Breast epithelium (tissue), 3 donors: ENCODE results near the gene MYEF2.

Source experiments
- POLR2A ChIP-seq: fragments of 450-650 bp; IDR thresholded peaks from one replicate; pipeline ENCODE4 v1.6.1; 2016; ENCODE audit warnings: antibody characterized with exemption, mild to moderate bottlenecking, moderate library complexity
- POLR2AphosphoS5 ChIP-seq, 3 donors: sonication (generic); formaldehyde crosslinking; IDR thresholded peaks; one replicate each; pipeline ENCODE4 v1.6.1; 2017; ENCODE audit warnings: antibody characterized with exemption in 3 of 3
- TF ChIP-seq, protein P1 (sequence below), 3 donors: fragments of 450-650 bp; IDR thresholded peaks; one replicate each; pipeline ENCODE4 v1.5.1; 2016 to 2017; ENCODE audit warnings: antibody characterized with exemption in 3 of 3, mild to moderate bottlenecking in 3 of 3, moderate library complexity in 3 of 3

DNA sequence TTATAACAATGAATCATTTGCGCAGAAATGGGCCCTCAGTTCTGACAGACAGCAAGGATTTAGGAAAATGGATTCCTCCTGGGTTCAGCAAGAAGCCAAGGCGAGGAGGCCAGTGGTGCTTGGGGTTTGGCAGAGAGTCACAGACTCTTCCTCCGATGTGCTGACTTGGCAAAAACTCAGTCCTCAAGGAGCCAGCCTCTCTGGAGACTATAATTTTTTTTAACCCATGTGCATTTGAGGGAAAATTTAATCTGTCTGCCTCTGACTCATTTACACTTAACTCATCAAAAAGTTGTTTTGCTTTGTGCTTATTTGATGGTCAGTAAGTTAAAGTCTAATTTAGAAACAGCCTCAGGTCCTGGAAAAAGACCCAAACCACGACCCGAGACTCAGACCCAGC, 91.5 kb downstream of the MYEF2 start:
- TF ChIP-seq, protein P1, sequence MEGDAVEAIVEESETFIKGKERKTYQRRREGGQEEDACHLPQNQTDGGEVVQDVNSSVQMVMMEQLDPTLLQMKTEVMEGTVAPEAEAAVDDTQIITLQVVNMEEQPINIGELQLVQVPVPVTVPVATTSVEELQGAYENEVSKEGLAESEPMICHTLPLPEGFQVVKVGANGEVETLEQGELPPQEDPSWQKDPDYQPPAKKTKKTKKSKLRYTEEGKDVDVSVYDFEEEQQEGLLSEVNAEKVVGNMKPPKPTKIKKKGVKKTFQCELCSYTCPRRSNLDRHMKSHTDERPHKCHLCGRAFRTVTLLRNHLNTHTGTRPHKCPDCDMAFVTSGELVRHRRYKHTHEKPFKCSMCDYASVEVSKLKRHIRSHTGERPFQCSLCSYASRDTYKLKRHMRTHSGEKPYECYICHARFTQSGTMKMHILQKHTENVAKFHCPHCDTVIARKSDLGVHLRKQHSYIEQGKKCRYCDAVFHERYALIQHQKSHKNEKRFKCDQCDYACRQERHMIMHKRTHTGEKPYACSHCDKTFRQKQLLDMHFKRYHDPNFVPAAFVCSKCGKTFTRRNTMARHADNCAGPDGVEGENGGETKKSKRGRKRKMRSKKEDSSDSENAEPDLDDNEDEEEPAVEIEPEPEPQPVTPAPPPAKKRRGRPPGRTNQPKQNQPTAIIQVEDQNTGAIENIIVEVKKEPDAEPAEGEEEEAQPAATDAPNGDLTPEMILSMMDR (IDR thresholded peaks at IDR 0.05), result no peak
- TF ChIP-seq POLR2A, result no peak
- TF ChIP-seq POLR2AphosphoS5 (IDR thresholded peaks at IDR 0.05), result no peak
